ENCODE measurements around the gene TP53BP1.

TP53BP1 gene

GRCh38 chr15:43529587-43530345 lies 36.8 kb upstream of the TP53BP1 start:
- TF ChIP-seq CTCF (IDR thresholded peaks at IDR 0.05; ENCODE audit: insufficient read depth, low read depth, low read length, missing control alignments), result no peak
- no peak for DNase-seq (ENCODE audit: low read depth)
- no peak overlapping the region for H3K4me3 ChIP-seq (ENCODE audit: low read length)

- TF ChIP-seq CTCF (IDR thresholded peaks at IDR 0.05; ENCODE audit: insufficient read depth, low read depth, low read length, missing control alignments), result no peak
- no peak overlapping the region for H3K4me3 ChIP-seq (ENCODE audit: low read length)
- no peak for DNase-seq (ENCODE audit: low read depth)
Observed at GRCh38 chr15:43529141-43529540, 36.2 kb upstream of the TP53BP1 start.

GRCh38 chr15:43528542-43529007 lies 35.6 kb upstream of the TP53BP1 start:
- no peak for DNase-seq (ENCODE audit: low read depth)
- no peak overlapping the region for H3K4me3 ChIP-seq (ENCODE audit: low read length)
- no peak for TF ChIP-seq CTCF (IDR thresholded peaks at IDR 0.05; ENCODE audit: insufficient read depth, low read depth, low read length, missing control alignments)

GRCh38 chr15:43527802-43528541 lies 35.0 kb upstream of the TP53BP1 start:
- no peak for DNase-seq (ENCODE audit: low read depth)
- no peak for TF ChIP-seq CTCF (IDR thresholded peaks at IDR 0.05; ENCODE audit: insufficient read depth, low read depth, low read length, missing control alignments)
- no peak overlapping the region for H3K4me3 ChIP-seq (ENCODE audit: low read length)

- TF ChIP-seq CTCF (IDR thresholded peaks at IDR 0.05; ENCODE audit: insufficient read depth, low read depth, low read length, missing control alignments), result no peak
- DNase-seq (ENCODE audit: low read depth), result no peak
- no peak overlapping the region for H3K4me3 ChIP-seq (ENCODE audit: low read length)
Observed at GRCh38 chr15:43527016-43527801, 34.3 kb upstream of the TP53BP1 start.

GRCh38 chr15:43526261-43526930 lies 33.4 kb upstream of the TP53BP1 start:
- no peak for TF ChIP-seq CTCF (IDR thresholded peaks at IDR 0.05; ENCODE audit: insufficient read depth, low read depth, low read length, missing control alignments)
- DNase-seq (ENCODE audit: low read depth), result no peak
- H3K4me3 ChIP-seq (ENCODE audit: low read length), result no peak overlapping the region
